H1 (cell line): ENCODE data around the gene DARS1. TPM values are rescaled to one million over a fixed set of nuclear protein-coding genes. Genes with fewer than 3 reads are reported as not detected.
A peak's percentile ranks its signal among the peaks of the same experiment; 100 is the strongest.

Source experiments
- CTCF ChIA-PET: fragments of 300-600 bp; sonication (Branson Sonifier 250); formaldehyde crosslinking; loops from one replicate; lab custom pipeline; 2021; ENCODE audit not compliant: partially characterized antibody; lab: Charles Lee
- POLR2A ChIA-PET: fragments of 300-600 bp; sonication (Branson Sonifier 250); formaldehyde crosslinking; loops from one replicate; lab custom pipeline; 2021; ENCODE audit warnings: inconsistent platforms; ENCODE audit not compliant: partially characterized antibody; lab: Charles Lee
- DNase-seq, 2 experiments: peaks; one replicate each; pipeline versions ENCODE4 v3.0.0 to v3.0.0-alpha.2; 2010 to 2022; ENCODE audit warnings: low spot score in 2 of 2, low read depth in 1 of 2, mixed read lengths in 1 of 2
- FAIRE-seq: peaks from 2 replicates; lab custom pipeline; 2011; peaks lifted over from hg19 to GRCh38; lab: Jason Lieb, UNC
- H2AFZ ChIP-seq: 2 replicates; pipeline ENCODE4 v1.8.1; 2012; ENCODE audit warnings: low read length, inconsistent platforms
- H2AK5ac ChIP-seq: 2 replicates; pipeline ENCODE4 v1.6.1; 2013; ENCODE audit warnings: low read depth, low read length
- H2BK120ac ChIP-seq: replicated peaks from 2 replicates; pipeline ENCODE3; 2013; ENCODE audit warnings: low read depth, low read length, inconsistent platforms
- H2BK12ac ChIP-seq: 2 replicates; pipeline ENCODE4 v1.6.1; 2013; ENCODE audit warnings: low read depth, low read length
- H2BK15ac ChIP-seq: 2 replicates; pipeline ENCODE4 v1.6.1; 2013; ENCODE audit warnings: low read length
- H2BK20ac ChIP-seq: 2 replicates; pipeline ENCODE4 v1.6.1; 2013; ENCODE audit warnings: low read length
- H2BK5ac ChIP-seq: 2 replicates; pipeline ENCODE4 v1.6.1; 2013; ENCODE audit warnings: low read depth, low read length
- H3K14ac ChIP-seq: 2 replicates; pipeline ENCODE4 v1.6.1; 2013; ENCODE audit warnings: inconsistent platforms; ENCODE audit not compliant: insufficient read length
- H3K18ac ChIP-seq: 2 replicates; pipeline ENCODE4 v1.6.1; 2013; ENCODE audit warnings: low read length; ENCODE audit errors: extremely low read depth
- H3K23ac ChIP-seq: 2 replicates; pipeline ENCODE4 v1.6.1; 2013; ENCODE audit warnings: inconsistent platforms; ENCODE audit not compliant: insufficient read length
- H3K23me2 ChIP-seq: 2 replicates; pipeline ENCODE4 v1.6.1; 2013; ENCODE audit warnings: low read depth, low read length
- H3K27ac ChIP-seq: 2 replicates; pipeline ENCODE4 v1.6.1; 2011; ENCODE audit warnings: low read depth, low read length, inconsistent platforms
- H3K27me3 ChIP-seq, 4 experiments: replicated peaks in 1 of 4; 1 replicate in 1 of 4; 2 replicates in 3 of 4; pipeline versions ENCODE4 v1.6.1 to v1.8.1; 2011 to 2013; ENCODE audit warnings: low read length in 3 of 4, mild to moderate bottlenecking in 3 of 4, inconsistent platforms in 2 of 4, mixed read lengths in 2 of 4, moderate library complexity in 1 of 4; ENCODE audit not compliant: control insufficient read depth in 3 of 4, insufficient read depth in 3 of 4; ENCODE audit errors: extremely low read depth in 1 of 4
- H3K36me3 ChIP-seq, 4 experiments: 2 replicates each; pipeline versions ENCODE4 v1.6.1 to v1.8.1; 2011 to 2013; ENCODE audit warnings: mild to moderate bottlenecking in 4 of 4, low read length in 3 of 4, moderate library complexity in 2 of 4, control low read depth in 1 of 4, inconsistent platforms in 1 of 4; ENCODE audit not compliant: insufficient read depth in 4 of 4, control insufficient read depth in 2 of 4
- H3K4ac ChIP-seq: replicated peaks from 2 replicates; pipeline ENCODE3; 2013; ENCODE audit warnings: low read length, low read depth, mixed read lengths, inconsistent platforms; ENCODE audit not compliant: insufficient read length
- H3K4me1 ChIP-seq, 4 experiments: replicated peaks in 1 of 4; 1 replicate in 1 of 4; 2 replicates in 3 of 4; pipeline versions ENCODE4 v1.6.1 to v1.8.1; 2011 to 2013; ENCODE audit warnings: low read length in 3 of 4, inconsistent platforms in 2 of 4, mixed read lengths in 1 of 4; ENCODE audit not compliant: insufficient read depth in 4 of 4, control insufficient read depth in 3 of 4
- H3K4me2 ChIP-seq, 2 experiments: 2 replicates each; pipeline versions ENCODE4 v1.6.1 to v1.8.1; 2011 to 2013; ENCODE audit warnings: low read depth in 2 of 2, low read length in 2 of 2, control low read depth in 1 of 2, inconsistent platforms in 1 of 2, mild to moderate bottlenecking in 1 of 2; ENCODE audit not compliant: insufficient read depth in 1 of 2
- H3K4me3 ChIP-seq, 4 experiments: fragments of 200-600, 300-600 bp in 1 of 4; sonication (generic), shearing (Covaris generic), sonication (Bioruptor Twin) in 1 of 4; 2 replicates each; pipeline versions ENCODE4 v1.5.1 to v1.8.1; 2011 to 2016; ENCODE audit warnings: low read length in 4 of 4, low read depth in 3 of 4, control low read depth in 2 of 4, inconsistent platforms in 2 of 4, mild to moderate bottlenecking in 2 of 4, mixed read lengths in 1 of 4, moderate library complexity in 1 of 4; ENCODE audit not compliant: insufficient read depth in 2 of 4; ENCODE audit errors: extremely low read depth in 1 of 4
- H3K56ac ChIP-seq: replicated peaks from 2 replicates; pipeline ENCODE3; 2013; ENCODE audit warnings: low read depth, mild to moderate bottlenecking, mixed read lengths, low read length, inconsistent platforms; ENCODE audit not compliant: insufficient read length
- H3K79me1 ChIP-seq: 2 replicates; pipeline ENCODE4 v1.6.1; 2013; ENCODE audit warnings: low read depth, low read length, control low read depth
- H3K79me2 ChIP-seq, 2 experiments: 2 replicates each; pipeline versions ENCODE4 v1.6.1 to v1.8.1; 2012 to 2013; ENCODE audit warnings: low read length in 2 of 2, mild to moderate bottlenecking in 2 of 2, inconsistent platforms in 1 of 2; ENCODE audit not compliant: insufficient read depth in 2 of 2, control insufficient read depth in 1 of 2
- H3K9ac ChIP-seq, 4 experiments: replicated peaks in 1 of 4; 1 replicate in 1 of 4; 2 replicates in 3 of 4; pipeline versions ENCODE4 v1.6.1 to v1.8.1; 2011 to 2013; ENCODE audit warnings: low read depth in 3 of 4, low read length in 3 of 4, control low read depth in 2 of 4, mild to moderate bottlenecking in 2 of 4, moderate library complexity in 2 of 4, inconsistent platforms in 1 of 4; ENCODE audit errors: extremely low read depth in 1 of 4
- H3K9me3 ChIP-seq, 2 experiments: 2 replicates each; pipeline versions ENCODE4 v1.6.1 to v1.8.1; 2012 to 2013; ENCODE audit warnings: mild to moderate bottlenecking in 2 of 2, moderate library complexity in 2 of 2, control low read depth in 1 of 2, inconsistent platforms in 1 of 2, low read depth in 1 of 2, low read length in 1 of 2, mixed read lengths in 1 of 2; ENCODE audit not compliant: insufficient read depth in 2 of 2
- H4K20me1 ChIP-seq, 2 experiments: replicated peaks in 1 of 2; 2 replicates each; pipeline versions ENCODE3 to v1.8.1; 2011 to 2013; ENCODE audit warnings: inconsistent platforms in 2 of 2, low read length in 2 of 2, mild to moderate bottlenecking in 1 of 2; ENCODE audit not compliant: insufficient read depth in 2 of 2, control insufficient read depth in 1 of 2
- H4K5ac ChIP-seq: 2 replicates; pipeline ENCODE4 v1.6.1; 2013; ENCODE audit warnings: low read length, low read depth, mixed read lengths, inconsistent platforms; ENCODE audit not compliant: insufficient read length
- H4K8ac ChIP-seq: 2 replicates; pipeline ENCODE4 v1.8.0; 2013; ENCODE audit warnings: mild to moderate bottlenecking, moderate library complexity, low read length, inconsistent platforms; ENCODE audit not compliant: insufficient read depth; ENCODE audit errors: extremely low read depth
- H4K91ac ChIP-seq: replicated peaks from 2 replicates; pipeline ENCODE3; 2013; ENCODE audit warnings: low read length, mixed read lengths, inconsistent platforms; ENCODE audit not compliant: insufficient read length
- CBX5 ChIP-seq: fragments of 300-800, 300-1000 bp; sonication (generic); IDR thresholded peaks from 2 replicates; pipeline ENCODE4 v1.7.1; 2016; ENCODE audit warnings: antibody characterized with exemption, low read length, low read depth
- CHD2 ChIP-seq: IDR thresholded peaks from 2 replicates; pipeline ENCODE4 v1.6.1; 2012; ENCODE audit warnings: low read length, improper control_type of control experiment
- CTBP2 ChIP-seq: IDR thresholded peaks from 2 replicates; pipeline ENCODE4 v1.7.0; 2011; ENCODE audit warnings: borderline replicate concordance, mild to moderate bottlenecking, moderate library complexity, mixed read lengths, low read length; ENCODE audit not compliant: insufficient read depth, insufficient read length
- EGR1 ChIP-seq: IDR thresholded peaks from 2 replicates; pipeline ENCODE4 v1.6.1; 2011; ENCODE audit warnings: low read depth, low read length, borderline replicate concordance
- HDAC2 ChIP-seq, 2 experiments: fragments of 300-600 bp in 1 of 2; sonication (generic) in 1 of 2; IDR thresholded peaks; 2 replicates each; pipeline ENCODE4 v1.6.1; 2011 to 2012; ENCODE audit warnings: low read depth in 2 of 2, low read length in 2 of 2, mild to moderate bottlenecking in 2 of 2, moderate library complexity in 2 of 2, borderline replicate concordance in 1 of 2, inconsistent platforms in 1 of 2
- PHF8 ChIP-seq: fragments of 200-600 bp; sonication (generic); conservative IDR thresholded peaks from 2 replicates; pipeline ENCODE4 v1.7.1; 2012; ENCODE audit warnings: low read depth, mild to moderate bottlenecking, inconsistent platforms, low read length, moderate library complexity
- POLR2AphosphoS5 ChIP-seq: IDR thresholded peaks from 2 replicates; pipeline ENCODE4 v1.6.1; 2011; ENCODE audit warnings: low read depth, low read length
- RBBP5 ChIP-seq: IDR thresholded peaks from 2 replicates; pipeline ENCODE4 v1.7.1; 2012; ENCODE audit warnings: low read depth, mild to moderate bottlenecking, inconsistent platforms, low read length, moderate library complexity, borderline replicate concordance
- SIN3A ChIP-seq, 2 experiments: IDR thresholded peaks in 1 of 2; conservative IDR thresholded peaks in 1 of 2; 2 replicates each; pipeline ENCODE4 v1.6.1; 2011 to 2012; ENCODE audit warnings: low read length in 2 of 2, improper control_type of control experiment in 1 of 2, low read depth in 1 of 2, mild to moderate bottlenecking in 1 of 2
- WGBS, 2 experiments: shearing (Covaris generic) in 1 of 2; methylation state at CpG; one replicate each; pipeline versions ENCODE4 v1.1.6 to v1.1.7; 2013 to 2015; ENCODE audit warnings: low lambda C conversion rate in 2 of 2, mixed read lengths in 2 of 2, inconsistent platforms in 1 of 2, low coverage in 1 of 2, missing lambda C conversion rate in 1 of 2; ENCODE audit not compliant: insufficient replicate concordance in 2 of 2, insufficient coverage in 1 of 2, insufficient read length in 1 of 2; ENCODE audit errors: extremely low coverage in 1 of 2, missing lambda C conversion rate in 1 of 2; 5-methylcytosine and 5-hydroxymethylcytosine counted together
- polyA plus RNA-seq, 7 experiments: library from polyadenylated mRNA; depleted of rRNA in 3 of 7; stranded (reverse) in 5 of 7; unstranded in 2 of 7; fragments of >200 nt in 5 of 7; fragments of 200-250 nt in 2 of 7; gene quantifications; 1 replicate in 5 of 7; 2 replicates in 1 of 7; 4 replicates in 1 of 7; pipeline versions ENCODE4 v1.2.1 to v1.2.3, GENCODE V29; 2011 to 2013; ENCODE audit warnings: missing spikeins in 2 of 7, mixed read lengths in 2 of 7
- total RNA-seq: library from RNA; stranded (reverse); fragmentation: NEBNext Ultra II Directional; extraction: Animal tissue kit (Norgen Biotek cat#: 25700); gene quantifications from 2 replicates; pipeline ENCODE4 v1.2.1, GENCODE V29; 2021

The DARS1 gene
- total and polyA plus RNA-seq, 2 of the 8 experiments (the other 6 are each of a cell fraction or from before 2014, with no cell fraction given), result 61.7 to 85.9 TPM

DNA sequence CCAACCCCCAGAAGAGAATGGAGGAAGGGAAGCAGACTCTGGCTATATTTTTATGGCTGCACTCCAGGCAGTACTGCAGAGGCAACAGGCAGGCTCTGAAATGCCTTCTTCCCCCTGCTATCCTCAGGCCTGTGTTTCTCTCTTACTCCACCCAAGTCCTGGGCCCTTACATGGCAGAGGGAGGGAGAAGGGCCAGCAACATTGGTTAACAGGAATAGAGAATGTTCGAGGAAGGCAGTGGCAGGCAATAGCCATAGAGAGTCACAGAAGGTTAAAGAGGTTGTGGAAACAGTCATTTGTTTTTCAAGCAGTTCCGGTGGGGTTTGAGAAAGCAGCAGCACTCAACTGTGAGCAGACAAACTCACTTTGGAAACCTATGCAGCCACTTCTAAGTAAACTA is 15.1 kb upstream of the DARS1 start:
- no peaks in the 10 kb centered on the region for H4K20me1 ChIP-seq
- H4K5ac ChIP-seq, result no peak overlapping the region
- H3K23me2 ChIP-seq, result no peaks in the 10 kb centered on the region
- no peak for DNase-seq
- H2BK20ac ChIP-seq, result no peak overlapping the region
- no peak overlapping the region for H3K56ac ChIP-seq
- H4K91ac ChIP-seq, result no peak overlapping the region
- WGBS, 2 experiments, result 88% methylated on average over 2 of the region's 2 CpGs; no CpG with 5 or more reads in 1 of the 2 experiments
- no peak overlapping the region for H3K4ac ChIP-seq
- no peak overlapping the region for H3K9ac ChIP-seq
- no peak overlapping the region for H2BK120ac ChIP-seq
- H3K27ac ChIP-seq, result no peak overlapping the region
- no peaks in the 10 kb centered on the region; a peak in 1 of 4 replicates for H3K9me3 ChIP-seq
- H2BK5ac ChIP-seq, result no peak overlapping the region
- H3K79me1 ChIP-seq, result no peaks in the 10 kb centered on the region
- no peak overlapping the region for H3K4me2 ChIP-seq
- H3K23ac ChIP-seq, result no peak overlapping the region
- no peaks in the 10 kb centered on the region for H3K36me3 ChIP-seq
- peaks cover 0 to 4% (median under 1%) of the 10 kb centered on the region in 4 experiments; a peak in 2 of 7 replicates for H3K4me1 ChIP-seq
- H2AFZ ChIP-seq, result peak overlapping the region; percentile 78
- no peak overlapping the region for H4K8ac ChIP-seq
- H2BK12ac ChIP-seq, result no peak overlapping the region
- H3K79me2 ChIP-seq, result no peaks in the 10 kb centered on the region
- no peak overlapping the region for H3K18ac ChIP-seq
- no peak for FAIRE-seq
- no peak overlapping the region for H3K14ac ChIP-seq
- ChIA-PET CTCF (no interaction called here), POLR2A (no interaction called here)
- H2BK15ac ChIP-seq, result no peak overlapping the region
- H3K4me3 ChIP-seq, result no peak overlapping the region
- no peak overlapping the region for H2AK5ac ChIP-seq
- H3K27me3 ChIP-seq, result no peaks in the 10 kb centered on the region
- TF ChIP-seq HDAC2 (IDR thresholded peaks at IDR 0.05; ENCODE audit: borderline replicate concordance in 1 of 2, low read depth in 2 of 2, low read length in 2 of 2), result no peak
- TF ChIP-seq PHF8, result no peak
- no peak for TF ChIP-seq EGR1
- TF ChIP-seq RBBP5, result no peak
- TF ChIP-seq CBX5, result no peak
- TF ChIP-seq POLR2AphosphoS5, result no peak
- TF ChIP-seq CTBP2, result no peak
- TF ChIP-seq CHD2, result no peak
- no peak for TF ChIP-seq SIN3A (conservative IDR thresholded peaks at IDR 0.05 in 1 of 2, IDR thresholded peaks at IDR 0.05 in 1 of 2; ENCODE audit: low read depth in 1 of 2, low read length in 2 of 2)
